Neutrophil (primary cell): ENCODE measurements around the gene TENT5C.
"Not testable (repeated sequence)": the region's sequence is repeated elsewhere in the genome, so short reads cannot be mapped to it uniquely, and the experiment has no call there.

ENCODE experiments used
- H3K27ac ChIP-seq: fragments of 200-600 bp; sonication (generic); 2 replicates; pipeline ENCODE4 v1.5.1; 2016; ENCODE audit warnings: mild to moderate bottlenecking, moderate library complexity
- H3K27me3 ChIP-seq: fragments of 200-600 bp; sonication (generic); 2 replicates; pipeline ENCODE4 v1.6.0; 2016; ENCODE audit warnings: mild to moderate bottlenecking
- H3K36me3 ChIP-seq: fragments of 200-600 bp; sonication (generic); 2 replicates; pipeline ENCODE4 v1.5.1; 2017
- H3K4me1 ChIP-seq, 2 experiments: fragments of 200-600 bp in 1 of 2; sonication (generic) in 1 of 2; 1 replicate in 1 of 2; 2 replicates in 1 of 2; pipeline versions ENCODE4 v1.5.1 to v1.6.1; 2013 to 2016; ENCODE audit warnings: low read depth in 1 of 2, low read length in 1 of 2, mild to moderate bottlenecking in 1 of 2, moderate library complexity in 1 of 2; ENCODE audit not compliant: control insufficient read depth in 1 of 2, insufficient read depth in 1 of 2
- H3K4me3 ChIP-seq, 2 experiments: fragments of 200-600 bp in 1 of 2; sonication (generic) in 1 of 2; 1 replicate in 1 of 2; 2 replicates in 1 of 2; pipeline ENCODE4 v1.5.1; 2013 to 2016; ENCODE audit warnings: low read depth in 1 of 2, low read length in 1 of 2, mild to moderate bottlenecking in 1 of 2, moderate library complexity in 1 of 2
- H3K9me3 ChIP-seq: fragments of 200-600 bp; sonication (generic); 2 replicates; pipeline ENCODE4 v1.5.1; 2016
- CTCF ChIP-seq: fragments of 200-600 bp; sonication (generic); IDR thresholded peaks from 2 replicates; pipeline ENCODE4 v1.5.1; 2016; ENCODE audit warnings: antibody characterized with exemption

TENT5C gene

GRCh38 chr1:117605774-117606648 is at the start of gene TENT5C:
TENT5C (plus strand) TSS chr1:117606048; CDS start chr1:117622869, 16,821 bp downstream.
- H3K4me1 ChIP-seq, result peaks cover 23 to 28% of the 10 kb centered on the region in 2 experiments
- peaks cover 25% of the 10 kb centered on the region for H3K27me3 ChIP-seq
- H3K4me3 ChIP-seq, result peak within 1 kb of the TSS; percentile 91 to 94
- H3K9me3 ChIP-seq, result no peaks in the 10 kb centered on the region
- peak within 1 kb of the TSS; percentile 74 for H3K27ac ChIP-seq
- H3K36me3 ChIP-seq, result no peaks in the 10 kb centered on the region
- peak; percentile 15 for TF ChIP-seq CTCF

- no peaks in the 10 kb centered on the region for H3K9me3 ChIP-seq
- H3K4me1 ChIP-seq, result no peaks in the 10 kb centered on the region
- no peaks in the 10 kb centered on the region for H3K27me3 ChIP-seq
- no peak overlapping the region for H3K4me3 ChIP-seq
- no peaks in the 10 kb centered on the region for H3K36me3 ChIP-seq
- H3K27ac ChIP-seq, result no peak overlapping the region
- TF ChIP-seq CTCF, result no peak
These were observed 49.5 kb upstream of the TENT5C start for GRCh38 chr1:117556341-117556740.

GRCh38 chr1:117556976-117557375 is 48.9 kb upstream of the TENT5C start:
- no peaks in the 10 kb centered on the region for H3K27me3 ChIP-seq
- H3K4me1 ChIP-seq, result no peaks in the 10 kb centered on the region
- no peaks in the 10 kb centered on the region for H3K9me3 ChIP-seq
- no peak for TF ChIP-seq CTCF
- no peak overlapping the region for H3K27ac ChIP-seq
- H3K36me3 ChIP-seq, result no peaks in the 10 kb centered on the region
- no peak overlapping the region for H3K4me3 ChIP-seq

- H3K27ac ChIP-seq, H3K4me3 ChIP-seq, H3K4me1 ChIP-seq, H3K27me3 ChIP-seq, H3K36me3 ChIP-seq, H3K9me3 ChIP-seq: not testable (repeated sequence)
These were observed 47.4 kb upstream of the TENT5C start for GRCh38 chr1:117558451-117558850.

- H3K27me3 ChIP-seq, result no peaks in the 10 kb centered on the region
- TF ChIP-seq CTCF, result no peak
- no peak overlapping the region for H3K4me3 ChIP-seq
- no peak overlapping the region for H3K27ac ChIP-seq
- H3K36me3 ChIP-seq, result no peaks in the 10 kb centered on the region
- H3K4me1 ChIP-seq, result no peaks in the 10 kb centered on the region
- no peaks in the 10 kb centered on the region for H3K9me3 ChIP-seq
These were observed 46.7 kb upstream of the TENT5C start for GRCh38 chr1:117559139-117559538.

- H3K9me3 ChIP-seq, result no peaks in the 10 kb centered on the region
- H3K27me3 ChIP-seq, result no peaks in the 10 kb centered on the region
- TF ChIP-seq CTCF, result no peak
- no peaks in the 10 kb centered on the region for H3K36me3 ChIP-seq
- no peak overlapping the region for H3K27ac ChIP-seq
- H3K4me3 ChIP-seq, result no peak overlapping the region
- H3K4me1 ChIP-seq, result peaks cover 0 to 5% of the 10 kb centered on the region in 2 experiments
These were observed 45.9 kb upstream of the TENT5C start for GRCh38 chr1:117559985-117560384.
